Endothelial cell of umbilical vein (primary cell): ENCODE data around the gene ETV3L.

ENCODE experiments used
- CTCF ChIP-seq, 2 donors: IDR thresholded peaks; 1 replicate in 1 of 2; 2 replicates in 1 of 2; pipeline ENCODE4 v1.5.1; 2011; ENCODE audit warnings: low read length in 2 of 2, mild to moderate bottlenecking in 2 of 2, moderate library complexity in 2 of 2, control low read depth in 1 of 2, inconsistent platforms in 1 of 2, low read depth in 1 of 2; ENCODE audit not compliant: insufficient read depth in 1 of 2; ENCODE audit errors: extremely low read depth in 1 of 2
- EZH2 ChIP-seq: IDR thresholded peaks from 2 replicates; pipeline ENCODE4 v1.6.1; 2012; ENCODE audit warnings: borderline replicate concordance, low read depth, mild to moderate bottlenecking, moderate library complexity, low read length, inconsistent platforms; ENCODE audit not compliant: severe bottlenecking
- FOS ChIP-seq: IDR thresholded peaks from 2 replicates; pipeline ENCODE4 v1.6.1; 2011; ENCODE audit warnings: mild to moderate bottlenecking, low read length, moderate library complexity, borderline replicate concordance; ENCODE audit not compliant: insufficient read depth
- GATA2 ChIP-seq: IDR thresholded peaks from 2 replicates; pipeline ENCODE4 v1.7.0; 2011; ENCODE audit warnings: low read depth, mild to moderate bottlenecking, moderate library complexity, mixed read lengths, low read length; ENCODE audit not compliant: insufficient read length, insufficient read depth
- JUN ChIP-seq: IDR thresholded peaks from 2 replicates; pipeline ENCODE4 v1.6.1; 2011; ENCODE audit warnings: borderline replicate concordance, low read depth; ENCODE audit not compliant: insufficient read length, insufficient read depth
- MAX ChIP-seq: IDR thresholded peaks from 2 replicates; pipeline ENCODE4 v1.6.1; 2011; ENCODE audit not compliant: insufficient read depth, insufficient read length
- MYC ChIP-seq: IDR thresholded peaks from one replicate; pipeline ENCODE4 v1.6.1; 2011; ENCODE audit warnings: mild to moderate bottlenecking, low read depth, low read length
- POLR2A ChIP-seq: IDR thresholded peaks from 2 replicates; pipeline ENCODE4 v1.6.1; 2012; ENCODE audit warnings: low read depth, mild to moderate bottlenecking, control low read depth, low read length
- POLR2AphosphoS5 ChIP-seq: IDR thresholded peaks from 2 replicates; pipeline ENCODE4 v1.6.1; 2012; ENCODE audit warnings: low read depth, mild to moderate bottlenecking, control low read depth, low read length, moderate library complexity; ENCODE audit not compliant: insufficient read depth

DNA sequence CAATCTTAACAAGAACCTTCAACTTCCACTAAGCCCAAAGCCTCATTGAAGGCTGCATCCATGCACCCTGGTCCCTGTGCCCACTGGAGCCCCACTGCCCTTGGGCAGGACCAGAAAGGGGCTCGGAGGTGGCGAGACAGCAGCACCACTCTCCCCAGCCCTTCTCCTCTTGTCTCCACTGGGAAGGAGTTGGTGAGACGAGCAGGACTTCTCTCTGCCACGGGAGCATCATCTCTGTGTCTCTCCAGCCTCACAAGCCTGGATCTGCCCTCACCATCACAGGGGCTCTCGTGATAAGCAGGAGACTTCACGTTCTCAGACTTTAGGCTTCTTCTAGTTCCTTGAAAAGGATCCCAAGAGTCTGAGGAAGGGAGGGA, 7.2 kb upstream of the ETV3L start:
- TF ChIP-seq POLR2AphosphoS5: no peak
- TF ChIP-seq MAX: no peak
- no peak for TF ChIP-seq CTCF (IDR thresholded peaks at IDR 0.05; ENCODE audit: extremely low read depth in 1 of 2, insufficient read depth in 1 of 2, low read depth in 1 of 2, low read length in 2 of 2)
- TF ChIP-seq POLR2A: no peak
- TF ChIP-seq EZH2: no peak
- no peak for TF ChIP-seq JUN
- no peak for TF ChIP-seq GATA2
- TF ChIP-seq FOS: no peak
- no peak for TF ChIP-seq MYC
